Fibroblast of the aortic adventitia (primary cell): ENCODE data around the gene FRYL. TPM values are rescaled to one million over a fixed set of nuclear protein-coding genes. Genes with fewer than 3 reads are reported as not detected.

Experiments
- DNase-seq: peaks from one replicate; pipeline ENCODE4 v3.0.0-alpha.2; 2010; ENCODE audit warnings: low read depth
- H3K4me3 ChIP-seq: 2 replicates; pipeline ENCODE4 v1.5.1; 2011; ENCODE audit warnings: low read depth, mild to moderate bottlenecking, control low read depth, low read length, moderate library complexity
- CTCF ChIP-seq: IDR thresholded peaks from 2 replicates; pipeline ENCODE4 v1.5.1; 2011; ENCODE audit warnings: mild to moderate bottlenecking, low read length, control low read depth, inconsistent platforms; ENCODE audit not compliant: insufficient read depth
- total RNA-seq: library from RNA; depleted of rRNA; stranded (reverse); fragments of >200 nt; gene quantifications from 2 replicates; pipeline ENCODE4 v1.2.3, GENCODE V29; 2012; ENCODE audit warnings: low replicate concordance

FRYL gene
- total RNA-seq, 1 donor = 60.3 TPM

GRCh38 chr4:48518143-48518542 is 261.9 kb downstream of the FRYL start:
- no peak for TF ChIP-seq CTCF
- DNase-seq = no peak
- no peak overlapping the region for H3K4me3 ChIP-seq

GRCh38 chr4:48509543-48509942 is 270.5 kb downstream of the FRYL start:
- no peak for DNase-seq
- H3K4me3 ChIP-seq = no peak overlapping the region
- no peak for TF ChIP-seq CTCF

- no peak overlapping the region for H3K4me3 ChIP-seq
- no peak for TF ChIP-seq CTCF
- DNase-seq = no peak
These were observed 273.4 kb downstream of the FRYL start for GRCh38 chr4:48506716-48507115.

- no peak for DNase-seq
- TF ChIP-seq CTCF = no peak
- no peak overlapping the region for H3K4me3 ChIP-seq
These were observed 275.7 kb downstream of the FRYL start for GRCh38 chr4:48504352-48504751.

- no peak for DNase-seq
- H3K4me3 ChIP-seq = no peak overlapping the region
- no peak for TF ChIP-seq CTCF
These were observed 276.1 kb downstream of the FRYL start for GRCh38 chr4:48504026-48504330.

GRCh38 chr4:48503233-48504025 is 276.6 kb downstream of the FRYL start:
- DNase-seq = no peak

More at GRCh38 chr4:48503233-48504025, 276.6 kb downstream of the FRYL start:
- no peak overlapping the region for H3K4me3 ChIP-seq
- no peak for TF ChIP-seq CTCF
